ENCODE data around the gene CUTA. TPM values are rescaled to one million over a fixed set of nuclear protein-coding genes. Genes with fewer than 3 reads are reported as not detected.

Gene CUTA
- total RNA-seq, 1 experiment from 2014 or later = 186 TPM

- TF ChIP-seq SP1 (IDR thresholded peaks at IDR 0.05; ENCODE audit: low read depth) = no peak
These were observed 22.2 kb upstream of the CUTA start (continued) for GRCh38 chr6:33439956-33440648.

DNA sequence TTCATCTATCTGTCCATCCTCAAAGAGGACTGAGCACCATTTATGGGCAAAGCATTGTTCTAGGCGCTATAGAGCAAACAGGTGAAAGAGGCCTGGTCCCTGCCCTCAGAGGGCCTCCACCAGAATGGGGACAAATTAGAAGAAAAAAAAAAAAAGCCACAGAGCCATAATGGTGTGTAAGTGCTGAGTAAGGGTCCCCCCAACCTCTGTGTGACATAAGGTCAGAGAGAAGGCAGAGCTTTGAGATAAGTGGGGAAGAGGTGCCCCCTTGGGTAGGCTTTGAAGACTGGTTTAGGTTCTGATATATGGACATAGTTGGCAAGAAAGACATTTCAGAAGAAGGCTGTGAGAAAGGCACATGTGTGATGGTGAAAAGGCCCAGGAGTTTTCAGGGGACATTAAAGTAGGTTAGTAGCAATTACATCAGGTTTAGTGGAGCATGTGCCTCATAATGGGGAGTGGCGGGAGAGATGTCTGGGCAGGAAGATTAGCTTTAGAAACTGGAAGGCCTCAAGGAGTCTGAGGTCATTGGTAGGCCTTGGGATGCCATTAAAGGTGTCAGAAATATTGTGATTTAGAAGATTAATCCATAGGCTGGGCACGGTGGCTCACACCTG, 21.2 kb upstream of the CUTA start:
- CTCF ChIA-PET = interaction anchor here (1.0 kb wide), 1 partner anchor 13 kb away, joined by 3 read pairs; no protein-coding TSS in a partner anchor
- no peak overlapping the region for H3K27ac ChIP-seq (ENCODE audit: low read depth, low read length)
- no peak for DNase-seq (ENCODE audit: low read depth, low spot score)

More for the DNA sequence above, 21.2 kb upstream of the CUTA start:
- H3K9me2 ChIP-seq (ENCODE audit: insufficient read depth) = no peaks in the 10 kb centered on the region
- no peak overlapping the region for H3K4me2 ChIP-seq (ENCODE audit: low read length)
- ChIA-PET RAD21 (ENCODE audit: low non-redundant PET in 1 of 2, low total read pairs in 2 of 2, uncharacterized antibody in 2 of 2, unreplicated experiment in 2 of 2) (no interaction called here), POLR2A (interaction anchor here (1.3 kb wide), 2 partner anchors 9 to 15 kb away, joined by 3 read pairs; partner anchors contain the start of gene ZBTB9)
- ATAC-seq = no peak
- H3K36me3 ChIP-seq (ENCODE audit: control insufficient read depth in 1 of 2, insufficient read depth in 2 of 2, low read length in 2 of 2) = peaks cover 2 to 7% of the 10 kb centered on the region in 2 experiments; a peak in 2 of 4 replicates
- H3K4me1 ChIP-seq (ENCODE audit: control insufficient read depth in 1 of 2, insufficient read depth in 2 of 2, low read length in 2 of 2) = peaks cover 0 to 7% of the 10 kb centered on the region in 2 experiments; a peak in 2 of 4 replicates
- BruUV-seq (replicated peaks) = no TSS peak
- TF ChIP-seq POLR2AphosphoS5 (IDR thresholded peaks at IDR 0.05; ENCODE audit: low read depth, low read length) (no peak), ELF1 (IDR thresholded peaks at IDR 0.05; ENCODE audit: borderline replicate concordance, low read depth) (no peak), ZNF274 (IDR thresholded peaks at IDR 0.05; ENCODE audit: low read depth, low read length) (no peak), RAD21 (IDR thresholded peaks at IDR 0.05; ENCODE audit: low read depth) (no peak), SRF (IDR thresholded peaks at IDR 0.05; ENCODE audit: low read depth) (no peak), CTCF (IDR thresholded peaks at IDR 0.05 in 2 of 3, conservative IDR thresholded peaks at IDR 0.05 in 1 of 3; ENCODE audit: borderline replicate concordance in 1 of 3, insufficient read depth in 1 of 3, low read depth in 2 of 3, low read length in 2 of 3) (no peak), ZFX (IDR thresholded peaks at IDR 0.05) (no peak), EZH2 (IDR thresholded peaks at IDR 0.05) (no peak), TCF7L2 (IDR thresholded peaks at IDR 0.05; ENCODE audit: borderline replicate concordance, extremely low read depth, insufficient read depth, insufficient read length) (no peak), CBX3 (IDR thresholded peaks at IDR 0.05; ENCODE audit: low read depth) (no peak), EGR1 (IDR thresholded peaks at IDR 0.05; ENCODE audit: low read depth) (no peak), ATF3 (IDR thresholded peaks at IDR 0.05) (no peak), JUND (IDR thresholded peaks at IDR 0.05) (no peak)
- TF ChIP-seq, protein P1, sequence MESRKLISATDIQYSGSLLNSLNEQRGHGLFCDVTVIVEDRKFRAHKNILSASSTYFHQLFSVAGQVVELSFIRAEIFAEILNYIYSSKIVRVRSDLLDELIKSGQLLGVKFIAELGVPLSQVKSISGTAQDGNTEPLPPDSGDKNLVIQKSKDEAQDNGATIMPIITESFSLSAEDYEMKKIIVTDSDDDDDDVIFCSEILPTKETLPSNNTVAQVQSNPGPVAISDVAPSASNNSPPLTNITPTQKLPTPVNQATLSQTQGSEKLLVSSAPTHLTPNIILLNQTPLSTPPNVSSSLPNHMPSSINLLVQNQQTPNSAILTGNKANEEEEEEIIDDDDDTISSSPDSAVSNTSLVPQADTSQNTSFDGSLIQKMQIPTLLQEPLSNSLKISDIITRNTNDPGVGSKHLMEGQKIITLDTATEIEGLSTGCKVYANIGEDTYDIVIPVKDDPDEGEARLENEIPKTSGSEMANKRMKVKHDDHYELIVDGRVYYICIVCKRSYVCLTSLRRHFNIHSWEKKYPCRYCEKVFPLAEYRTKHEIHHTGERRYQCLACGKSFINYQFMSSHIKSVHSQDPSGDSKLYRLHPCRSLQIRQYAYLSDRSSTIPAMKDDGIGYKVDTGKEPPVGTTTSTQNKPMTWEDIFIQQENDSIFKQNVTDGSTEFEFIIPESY (IDR thresholded peaks at IDR 0.05; ENCODE audit: extremely low read depth, insufficient replicate concordance, low read length) = no peak
- H3K9ac ChIP-seq (ENCODE audit: low read length) = no peak overlapping the region
- intact Hi-C loops (cut with micrococcal nuclease) = no loop called here
- H3K79me2 ChIP-seq (ENCODE audit: insufficient read depth, low read length) = no peaks in the 10 kb centered on the region
- no peaks in the 10 kb centered on the region for H3K9me3 ChIP-seq (ENCODE audit: control insufficient read depth in 1 of 2, insufficient read depth in 1 of 2, low read depth in 1 of 2, low read length in 2 of 2)
- no peak overlapping the region for H2AFZ ChIP-seq (ENCODE audit: low read depth, low read length, poor library complexity, severe bottlenecking)
- H4K20me1 ChIP-seq (ENCODE audit: insufficient read depth) = no peaks in the 10 kb centered on the region
- no peaks in the 10 kb centered on the region for H3K27me3 ChIP-seq (ENCODE audit: insufficient read depth, low read length)
- no peak overlapping the region for H3K4me3 ChIP-seq (replicated peaks in 1 of 2; ENCODE audit: low read depth in 1 of 2, low read length in 2 of 2)
